Suprapubic skin (tissue), 4 donors: ENCODE measurements around the gene TNFAIP8L3.

Experiments
- EP300 ChIP-seq: sonication (generic); formaldehyde crosslinking; IDR thresholded peaks from one replicate; pipeline ENCODE4 v1.6.1; 2017; ENCODE audit warnings: antibody characterized with exemption
- POLR2A ChIP-seq, 2 donors: fragments of 450-650 bp; IDR thresholded peaks; one replicate each; pipeline ENCODE4 v1.6.1; 2017; ENCODE audit warnings: antibody characterized with exemption in 2 of 2, mild to moderate bottlenecking in 2 of 2, moderate library complexity in 2 of 2
- POLR2AphosphoS5 ChIP-seq, 3 donors: sonication (generic); formaldehyde crosslinking; IDR thresholded peaks; one replicate each; pipeline ENCODE4 v1.6.1; 2017; ENCODE audit warnings: antibody characterized with exemption in 3 of 3
- TF ChIP-seq, protein P1 (sequence below), 2 donors: fragments of 200-600 bp in 1 of 2; fragments of 450-650 bp in 1 of 2; sonication (generic) in 1 of 2; IDR thresholded peaks; one replicate each; pipeline ENCODE4 v1.5.1; 2016 to 2019; ENCODE audit warnings: antibody characterized with exemption in 2 of 2, mild to moderate bottlenecking in 1 of 2, moderate library complexity in 1 of 2

- TF ChIP-seq, protein P1, sequence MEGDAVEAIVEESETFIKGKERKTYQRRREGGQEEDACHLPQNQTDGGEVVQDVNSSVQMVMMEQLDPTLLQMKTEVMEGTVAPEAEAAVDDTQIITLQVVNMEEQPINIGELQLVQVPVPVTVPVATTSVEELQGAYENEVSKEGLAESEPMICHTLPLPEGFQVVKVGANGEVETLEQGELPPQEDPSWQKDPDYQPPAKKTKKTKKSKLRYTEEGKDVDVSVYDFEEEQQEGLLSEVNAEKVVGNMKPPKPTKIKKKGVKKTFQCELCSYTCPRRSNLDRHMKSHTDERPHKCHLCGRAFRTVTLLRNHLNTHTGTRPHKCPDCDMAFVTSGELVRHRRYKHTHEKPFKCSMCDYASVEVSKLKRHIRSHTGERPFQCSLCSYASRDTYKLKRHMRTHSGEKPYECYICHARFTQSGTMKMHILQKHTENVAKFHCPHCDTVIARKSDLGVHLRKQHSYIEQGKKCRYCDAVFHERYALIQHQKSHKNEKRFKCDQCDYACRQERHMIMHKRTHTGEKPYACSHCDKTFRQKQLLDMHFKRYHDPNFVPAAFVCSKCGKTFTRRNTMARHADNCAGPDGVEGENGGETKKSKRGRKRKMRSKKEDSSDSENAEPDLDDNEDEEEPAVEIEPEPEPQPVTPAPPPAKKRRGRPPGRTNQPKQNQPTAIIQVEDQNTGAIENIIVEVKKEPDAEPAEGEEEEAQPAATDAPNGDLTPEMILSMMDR (IDR thresholded peaks at IDR 0.05), result no peak
- TF ChIP-seq POLR2A (IDR thresholded peaks at IDR 0.05) (no peak), POLR2AphosphoS5 (IDR thresholded peaks at IDR 0.05) (no peak), EP300 (no peak)
Measured at GRCh38 chr15:51076524-51077220, 18.0 kb downstream of the TNFAIP8L3 start.
